HEK293 (cell line): ENCODE data around the gene CAMK2G.
"Not testable (repeated sequence)": the region's sequence is repeated elsewhere in the genome, so short reads cannot be mapped to it uniquely, and the experiment has no call there.

ENCODE experiments used
- CTCF ChIA-PET: fragments of 350-600 bp; formaldehyde crosslinking; extraction: SDS; loops from one replicate; lab custom pipeline; 2021; ENCODE audit warnings: antibody characterized with exemption; lab: Yijun Ruan, JAX
- POLR2A ChIA-PET: fragments of 300-600 bp; formaldehyde crosslinking; extraction: SDS; loops from one replicate; lab custom pipeline; 2020; ENCODE audit warnings: antibody characterized with exemption, inconsistent platforms; lab: Yijun Ruan, JAX
- H3K27ac ChIP-seq: fragments of 200-500 bp; sonication (Bioruptor generic); 2 replicates; pipeline ENCODE4 v1.5.1; 2014; ENCODE audit warnings: low read depth, low read length, control low read depth, inconsistent platforms; ENCODE audit errors: extremely low read depth
- H3K36me3 ChIP-seq, 2 experiments: fragments of 200-500 bp in 1 of 2; sonication (Bioruptor generic) in 1 of 2; 1 replicate in 1 of 2; 2 replicates in 1 of 2; pipeline ENCODE4 v1.5.1; 2014 to 2017; ENCODE audit warnings: inconsistent platforms in 2 of 2, low read length in 2 of 2; ENCODE audit not compliant: control insufficient read depth in 2 of 2, insufficient read depth in 1 of 2
- H3K4me1 ChIP-seq: fragments of 200-500 bp; sonication (Bioruptor generic); 2 replicates; pipeline ENCODE4 v1.5.1; 2014; ENCODE audit warnings: mild to moderate bottlenecking, low read length, inconsistent platforms; ENCODE audit not compliant: control insufficient read depth, insufficient read depth
- H3K4me3 ChIP-seq: 2 replicates; pipeline ENCODE4 v1.5.1; 2011; ENCODE audit warnings: low read depth, mild to moderate bottlenecking, control low read depth, low read length, moderate library complexity
- H3K9me3 ChIP-seq: fragments of 200-500 bp; sonication (Bioruptor generic); 2 replicates; pipeline ENCODE4 v1.5.1; 2014; ENCODE audit warnings: low read depth, low read length, inconsistent platforms; ENCODE audit not compliant: control insufficient read depth, insufficient read depth
- FEZF1 ChIP-seq: fragments of 450-650 bp; formaldehyde crosslinking; IDR thresholded peaks from 2 replicates; pipeline ENCODE4 v1.5.1; 2016; ENCODE audit warnings: missing biosample characterization, missing genetic modification characterization
- MZF1 ChIP-seq: fragments of 450-650 bp; formaldehyde crosslinking; IDR thresholded peaks from 2 replicates; pipeline ENCODE4 v1.5.1; 2017; ENCODE audit warnings: missing biosample characterization, missing genetic modification characterization, borderline replicate concordance
- TRIM28 ChIP-seq: IDR thresholded peaks from 2 replicates; pipeline ENCODE4 v1.6.1; 2011; ENCODE audit warnings: low read length, control low read depth, borderline replicate concordance
- ZBTB20 ChIP-seq: fragments of 450-650 bp; formaldehyde crosslinking; IDR thresholded peaks from 2 replicates; pipeline ENCODE4 v1.5.1; 2016; ENCODE audit warnings: missing biosample characterization, missing genetic modification characterization
- ZBTB48 ChIP-seq: fragments of 450-650 bp; formaldehyde crosslinking; IDR thresholded peaks from 2 replicates; pipeline ENCODE4 v1.5.1; 2016; ENCODE audit warnings: missing biosample characterization, missing genetic modification characterization
- ZNF10 ChIP-seq: fragments of 450-650 bp; formaldehyde crosslinking; IDR thresholded peaks from 2 replicates; pipeline ENCODE4 v1.5.1; 2017; ENCODE audit warnings: missing biosample characterization, missing genetic modification characterization
- ZNF239 ChIP-seq: fragments of 450-650 bp; formaldehyde crosslinking; IDR thresholded peaks from 2 replicates; pipeline ENCODE4 v1.5.1; 2016; ENCODE audit warnings: missing biosample characterization, missing genetic modification characterization
- ZNF266 ChIP-seq: fragments of 450-650 bp; formaldehyde crosslinking; IDR thresholded peaks from 2 replicates; pipeline ENCODE4 v1.5.1; 2016; ENCODE audit warnings: missing biosample characterization, missing genetic modification characterization, low read depth
- ZNF274 ChIP-seq, 2 experiments: fragments of 200-500 bp in 1 of 2; fragments of 450-650 bp in 1 of 2; sonication (Bioruptor generic) in 1 of 2; formaldehyde crosslinking in 1 of 2; IDR thresholded peaks; 2 replicates each; pipeline versions ENCODE4 v1.5.1 to v1.6.1; 2014 to 2016; ENCODE audit warnings: borderline replicate concordance in 1 of 2, inconsistent platforms in 1 of 2, low read length in 1 of 2, missing biosample characterization in 1 of 2, missing genetic modification characterization in 1 of 2
- ZNF350 ChIP-seq: fragments of 450-650 bp; formaldehyde crosslinking; IDR thresholded peaks from 2 replicates; pipeline ENCODE4 v1.5.0; 2017; ENCODE audit warnings: missing biosample characterization, mild to moderate bottlenecking, missing genetic modification characterization
- ZNF473 ChIP-seq: fragments of 450-650 bp; formaldehyde crosslinking; IDR thresholded peaks from 2 replicates; pipeline ENCODE4 v1.5.1; 2017; ENCODE audit warnings: missing biosample characterization, missing genetic modification characterization
- ZNF701 ChIP-seq: fragments of 450-650 bp; formaldehyde crosslinking; IDR thresholded peaks from 2 replicates; pipeline ENCODE4 v1.5.1; 2016; ENCODE audit warnings: missing biosample characterization, missing genetic modification characterization
- ZNF791 ChIP-seq: fragments of 450-650 bp; formaldehyde crosslinking; IDR thresholded peaks from 2 replicates; pipeline ENCODE4 v1.5.1; 2016; ENCODE audit warnings: missing biosample characterization, missing genetic modification characterization
- TF ChIP-seq, protein P1 (sequence below): fragments of 450-650 bp; formaldehyde crosslinking; IDR thresholded peaks from 2 replicates; pipeline ENCODE4 v1.5.1; 2016; ENCODE audit warnings: missing biosample characterization, missing genetic modification characterization
- TF ChIP-seq, protein P2 (sequence below): fragments of 450-650 bp; formaldehyde crosslinking; conservative IDR thresholded peaks from 2 replicates; pipeline ENCODE4 v1.5.1; 2016; ENCODE audit warnings: low read depth, missing biosample characterization, missing genetic modification characterization
- TF ChIP-seq, protein P3 (sequence below): fragments of 450-650 bp; formaldehyde crosslinking; conservative IDR thresholded peaks from 2 replicates; pipeline ENCODE4 v1.5.1; 2016; ENCODE audit warnings: low read depth, missing biosample characterization, missing genetic modification characterization

Gene CAMK2G

GRCh38 chr10:73922007-73922863 lies 47.9 kb upstream of the CAMK2G start (continued):
- TF ChIP-seq, protein P1, sequence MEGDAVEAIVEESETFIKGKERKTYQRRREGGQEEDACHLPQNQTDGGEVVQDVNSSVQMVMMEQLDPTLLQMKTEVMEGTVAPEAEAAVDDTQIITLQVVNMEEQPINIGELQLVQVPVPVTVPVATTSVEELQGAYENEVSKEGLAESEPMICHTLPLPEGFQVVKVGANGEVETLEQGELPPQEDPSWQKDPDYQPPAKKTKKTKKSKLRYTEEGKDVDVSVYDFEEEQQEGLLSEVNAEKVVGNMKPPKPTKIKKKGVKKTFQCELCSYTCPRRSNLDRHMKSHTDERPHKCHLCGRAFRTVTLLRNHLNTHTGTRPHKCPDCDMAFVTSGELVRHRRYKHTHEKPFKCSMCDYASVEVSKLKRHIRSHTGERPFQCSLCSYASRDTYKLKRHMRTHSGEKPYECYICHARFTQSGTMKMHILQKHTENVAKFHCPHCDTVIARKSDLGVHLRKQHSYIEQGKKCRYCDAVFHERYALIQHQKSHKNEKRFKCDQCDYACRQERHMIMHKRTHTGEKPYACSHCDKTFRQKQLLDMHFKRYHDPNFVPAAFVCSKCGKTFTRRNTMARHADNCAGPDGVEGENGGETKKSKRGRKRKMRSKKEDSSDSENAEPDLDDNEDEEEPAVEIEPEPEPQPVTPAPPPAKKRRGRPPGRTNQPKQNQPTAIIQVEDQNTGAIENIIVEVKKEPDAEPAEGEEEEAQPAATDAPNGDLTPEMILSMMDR (tag by site-specific recombination), result no peak
- TF ChIP-seq ZBTB48 (tag by site-specific recombination) (no peak), ZNF266 (tag by site-specific recombination) (no peak), ZNF274 (IDR thresholded peaks at IDR 0.05; ENCODE audit: low read length) (no peak), ZNF274 (tag by site-specific recombination; IDR thresholded peaks at IDR 0.05; ENCODE audit: borderline replicate concordance) (no peak), MZF1 (tag by site-specific recombination) (no peak)
- TF ChIP-seq, all 188 proteins: peak for 0

- Histone ChIP-seq H3K4me3 (no peak overlapping the region), H3K27ac (no peak overlapping the region), H3K36me3 (peaks cover 0 to 5% of the 10 kb centered on the region in 2 experiments; a peak in 1 of 3 replicates), H3K4me1 (no peaks in the 10 kb centered on the region), H3K9me3 (no peaks in the 10 kb centered on the region)
- POLR2A ChIA-PET, result interaction anchor here (0.7 to 1.1 kb wide), 2 partner anchors 8 to 32 kb away, joined by 3 to 5 read pairs; no protein-coding TSS in a partner anchor
- CTCF ChIA-PET, result interaction anchor here (0.6 to 0.8 kb wide), 3 partner anchors 20 to 383 kb away, joined by 3 to 4 read pairs (median 3); no protein-coding TSS in a partner anchor
- TF ChIP-seq ZNF791 (no peak), FEZF1 (peak; percentile 25; the same call in 1 of the 2 replicates)
Observed at GRCh38 chr10:73920089-73920488, 45.7 kb upstream of the CAMK2G start.

GRCh38 chr10:73919481-73919880 lies 45.1 kb upstream of the CAMK2G start:
- H3K36me3 ChIP-seq, H3K9me3 ChIP-seq, POLR2A ChIA-PET, H3K4me3 ChIP-seq, H3K4me1 ChIP-seq, H3K27ac ChIP-seq: not testable (repeated sequence)
- CTCF ChIA-PET, result interaction anchor here (0.6 to 0.8 kb wide), 2 partner anchors 33 to 382 kb away, joined by 3 read pairs; no protein-coding TSS in a partner anchor

- POLR2A ChIA-PET, result no interaction called here
- CTCF ChIA-PET, result interaction anchor here (1.1 to 1.2 kb wide), 4 partner anchors 11 to 67 kb away, joined by 3 to 6 read pairs (median 3); no protein-coding TSS in a partner anchor
- no peak overlapping the region for H3K27ac ChIP-seq
- TF ChIP-seq, protein P2, sequence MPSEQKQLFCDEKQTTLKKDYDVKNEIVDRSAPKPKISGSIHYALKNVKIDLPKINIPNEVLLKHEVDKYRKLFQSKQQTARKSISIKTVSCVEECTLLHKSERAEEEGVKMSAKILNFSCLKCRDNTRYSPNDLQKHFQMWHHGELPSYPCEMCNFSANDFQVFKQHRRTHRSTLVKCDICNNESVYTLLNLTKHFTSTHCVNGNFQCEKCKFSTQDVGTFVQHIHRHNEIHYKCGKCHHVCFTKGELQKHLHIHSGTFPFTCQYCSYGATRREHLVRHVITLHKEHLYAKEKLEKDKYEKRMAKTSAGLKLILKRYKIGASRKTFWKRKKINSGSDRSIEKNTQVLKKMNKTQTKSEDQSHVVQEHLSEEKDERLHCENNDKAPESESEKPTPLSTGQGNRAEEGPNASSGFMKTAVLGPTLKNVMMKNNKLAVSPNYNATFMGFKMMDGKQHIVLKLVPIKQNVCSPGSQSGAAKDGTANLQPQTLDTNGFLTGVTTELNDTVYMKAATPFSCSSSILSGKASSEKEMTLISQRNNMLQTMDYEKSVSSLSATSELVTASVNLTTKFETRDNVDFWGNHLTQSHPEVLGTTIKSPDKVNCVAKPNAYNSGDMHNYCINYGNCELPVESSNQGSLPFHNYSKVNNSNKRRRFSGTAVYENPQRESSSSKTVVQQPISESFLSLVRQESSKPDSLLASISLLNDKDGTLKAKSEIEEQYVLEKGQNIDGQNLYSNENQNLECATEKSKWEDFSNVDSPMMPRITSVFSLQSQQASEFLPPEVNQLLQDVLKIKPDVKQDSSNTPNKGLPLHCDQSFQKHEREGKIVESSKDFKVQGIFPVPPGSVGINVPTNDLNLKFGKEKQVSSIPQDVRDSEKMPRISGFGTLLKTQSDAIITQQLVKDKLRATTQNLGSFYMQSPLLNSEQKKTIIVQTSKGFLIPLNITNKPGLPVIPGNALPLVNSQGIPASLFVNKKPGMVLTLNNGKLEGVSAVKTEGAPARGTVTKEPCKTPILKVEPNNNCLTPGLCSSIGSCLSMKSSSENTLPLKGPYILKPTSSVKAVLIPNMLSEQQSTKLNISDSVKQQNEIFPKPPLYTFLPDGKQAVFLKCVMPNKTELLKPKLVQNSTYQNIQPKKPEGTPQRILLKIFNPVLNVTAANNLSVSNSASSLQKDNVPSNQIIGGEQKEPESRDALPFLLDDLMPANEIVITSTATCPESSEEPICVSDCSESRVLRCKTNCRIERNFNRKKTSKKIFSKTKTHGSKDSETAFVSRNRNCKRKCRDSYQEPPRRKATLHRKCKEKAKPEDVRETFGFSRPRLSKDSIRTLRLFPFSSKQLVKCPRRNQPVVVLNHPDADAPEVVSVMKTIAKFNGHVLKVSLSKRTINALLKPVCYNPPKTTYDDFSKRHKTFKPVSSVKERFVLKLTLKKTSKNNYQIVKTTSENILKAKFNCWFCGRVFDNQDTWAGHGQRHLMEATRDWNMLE (tag by site-specific recombination), result no peak
- TF ChIP-seq ZNF239 (tag by site-specific recombination) (no peak), ZNF701 (tag by site-specific recombination) (no peak), ZNF10 (tag by site-specific recombination) (no peak), ZBTB20 (tag by site-specific recombination) (no peak), TRIM28 (no peak), ZNF473 (tag by site-specific recombination) (no peak), ZNF350 (tag by site-specific recombination) (no peak)
- TF ChIP-seq, protein P3, sequence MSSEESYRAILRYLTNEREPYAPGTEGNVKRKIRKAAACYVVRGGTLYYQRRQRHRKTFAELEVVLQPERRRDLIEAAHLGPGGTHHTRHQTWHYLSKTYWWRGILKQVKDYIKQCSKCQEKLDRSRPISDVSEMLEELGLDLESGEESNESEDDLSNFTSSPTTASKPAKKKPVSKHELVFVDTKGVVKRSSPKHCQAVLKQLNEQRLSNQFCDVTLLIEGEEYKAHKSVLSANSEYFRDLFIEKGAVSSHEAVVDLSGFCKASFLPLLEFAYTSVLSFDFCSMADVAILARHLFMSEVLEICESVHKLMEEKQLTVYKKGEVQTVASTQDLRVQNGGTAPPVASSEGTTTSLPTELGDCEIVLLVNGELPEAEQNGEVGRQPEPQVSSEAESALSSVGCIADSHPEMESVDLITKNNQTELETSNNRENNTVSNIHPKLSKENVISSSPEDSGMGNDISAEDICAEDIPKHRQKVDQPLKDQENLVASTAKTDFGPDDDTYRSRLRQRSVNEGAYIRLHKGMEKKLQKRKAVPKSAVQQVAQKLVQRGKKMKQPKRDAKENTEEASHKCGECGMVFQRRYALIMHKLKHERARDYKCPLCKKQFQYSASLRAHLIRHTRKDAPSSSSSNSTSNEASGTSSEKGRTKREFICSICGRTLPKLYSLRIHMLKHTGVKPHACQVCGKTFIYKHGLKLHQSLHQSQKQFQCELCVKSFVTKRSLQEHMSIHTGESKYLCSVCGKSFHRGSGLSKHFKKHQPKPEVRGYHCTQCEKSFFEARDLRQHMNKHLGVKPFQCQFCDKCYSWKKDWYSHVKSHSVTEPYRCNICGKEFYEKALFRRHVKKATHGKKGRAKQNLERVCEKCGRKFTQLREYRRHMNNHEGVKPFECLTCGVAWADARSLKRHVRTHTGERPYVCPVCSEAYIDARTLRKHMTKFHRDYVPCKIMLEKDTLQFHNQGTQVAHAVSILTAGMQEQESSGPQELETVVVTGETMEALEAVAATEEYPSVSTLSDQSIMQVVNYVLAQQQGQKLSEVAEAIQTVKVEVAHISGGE (tag by site-specific recombination), result no peak
Observed at GRCh38 chr10:73917566-73918305, 43.4 kb upstream of the CAMK2G start.

More at GRCh38 chr10:73917566-73918305, 43.4 kb upstream of the CAMK2G start:
- Histone ChIP-seq H3K4me3 (no peak overlapping the region), H3K4me1 (no peaks in the 10 kb centered on the region), H3K9me3 (no peaks in the 10 kb centered on the region), H3K36me3 (peaks cover 0 to 5% of the 10 kb centered on the region in 2 experiments; a peak in 1 of 3 replicates)
